Liver (tissue), 9 donors: ENCODE measurements around the gene MRPL52. TPM values are rescaled to one million over a fixed set of nuclear protein-coding genes. Genes with fewer than 3 reads are reported as not detected.

Experiments used
- DNase-seq: peaks from one replicate; pipeline ENCODE4 v3.0.0-alpha.2; 2017; ENCODE audit warnings: low spot score
- H3K27ac ChIP-seq, 2 donors: one replicate each; pipeline ENCODE4 v1.7.0; 2013; ENCODE audit warnings: inconsistent platforms in 2 of 2, low read length in 2 of 2, control low read depth in 1 of 2, low read depth in 1 of 2, mild to moderate bottlenecking in 1 of 2
- H3K27me3 ChIP-seq, 4 donors: one replicate each; pipeline versions ENCODE4 v1.6.1 to v1.7.0; 2013; ENCODE audit warnings: low read length in 3 of 4, inconsistent platforms in 1 of 4, mild to moderate bottlenecking in 1 of 4, moderate library complexity in 1 of 4; ENCODE audit not compliant: control insufficient read depth in 4 of 4, insufficient read depth in 4 of 4
- H3K36me3 ChIP-seq, 4 donors: one replicate each; pipeline versions ENCODE4 v1.6.1 to v1.7.0; 2013; ENCODE audit warnings: low read length in 3 of 4, mild to moderate bottlenecking in 3 of 4, low read depth in 1 of 4, moderate library complexity in 1 of 4; ENCODE audit not compliant: control insufficient read depth in 4 of 4, insufficient read depth in 3 of 4
- H3K4me1 ChIP-seq, 4 donors: one replicate each; pipeline versions ENCODE4 v1.6.1 to v1.7.0; 2013; ENCODE audit warnings: low read length in 3 of 4, mild to moderate bottlenecking in 3 of 4, moderate library complexity in 1 of 4; ENCODE audit not compliant: control insufficient read depth in 4 of 4, insufficient read depth in 4 of 4
- H3K4me3 ChIP-seq, 3 donors: one replicate each; pipeline versions ENCODE4 v1.6.1 to v1.7.0; 2013; ENCODE audit warnings: low read length in 3 of 3, control low read depth in 1 of 3, low read depth in 1 of 3, mild to moderate bottlenecking in 1 of 3
- H3K9ac ChIP-seq, 2 donors: one replicate each; pipeline ENCODE4 v1.7.0; 2013; ENCODE audit warnings: low read length in 2 of 2, mild to moderate bottlenecking in 2 of 2, moderate library complexity in 2 of 2, control low read depth in 1 of 2, low read depth in 1 of 2
- H3K9me3 ChIP-seq, 4 donors: one replicate each; pipeline versions ENCODE4 v1.6.1 to v1.7.0; 2013; ENCODE audit warnings: low read length in 3 of 4; ENCODE audit not compliant: control insufficient read depth in 4 of 4
- CTCF ChIP-seq: fragments of 150-350 bp; IDR thresholded peaks from 2 replicates; pipeline ENCODE4 v1.5.1; 2017; ENCODE audit warnings: improper control_type of control experiment, low read depth, low read length; ENCODE audit not compliant: missing input control
- EGR1 ChIP-seq, 2 donors: IDR thresholded peaks; 2 replicates each; pipeline ENCODE4 v1.6.1; 2016 to 2018; ENCODE audit warnings: antibody characterized with exemption in 2 of 2, low read depth in 2 of 2
- FOXA1 ChIP-seq: IDR thresholded peaks from 2 replicates; pipeline ENCODE4 v1.6.1; 2016; ENCODE audit warnings: antibody characterized with exemption
- FOXA2 ChIP-seq: IDR thresholded peaks from 2 replicates; pipeline ENCODE4 v1.6.1; 2016; ENCODE audit warnings: antibody characterized with exemption
- GABPA ChIP-seq, 2 donors: IDR thresholded peaks in 1 of 2; conservative IDR thresholded peaks in 1 of 2; 2 replicates each; pipeline ENCODE4 v1.6.1; 2016; ENCODE audit warnings: antibody characterized with exemption in 2 of 2, mild to moderate bottlenecking in 1 of 2, moderate library complexity in 1 of 2
- HNF4A ChIP-seq, 2 donors: conservative IDR thresholded peaks; 2 replicates each; pipeline ENCODE4 v1.6.1; 2016; ENCODE audit warnings: antibody characterized with exemption in 2 of 2, mild to moderate bottlenecking in 2 of 2
- HNF4G ChIP-seq: IDR thresholded peaks from 2 replicates; pipeline ENCODE4 v1.6.1; 2016; ENCODE audit warnings: antibody characterized with exemption
- JUND ChIP-seq, 2 donors: IDR thresholded peaks; 2 replicates each; pipeline ENCODE4 v1.6.1; 2016; ENCODE audit warnings: antibody characterized with exemption in 2 of 2
- RAD21 ChIP-seq, 2 donors: IDR thresholded peaks; 2 replicates each; pipeline ENCODE4 v1.6.1; 2016; ENCODE audit warnings: antibody characterized with exemption in 2 of 2, mild to moderate bottlenecking in 2 of 2
- REST ChIP-seq: IDR thresholded peaks from 2 replicates; pipeline ENCODE4 v1.6.1; 2016; ENCODE audit warnings: antibody characterized with exemption, mild to moderate bottlenecking
- RXRA ChIP-seq, 2 donors: IDR thresholded peaks; 2 replicates each; pipeline ENCODE4 v1.6.1; 2017 to 2018; ENCODE audit warnings: antibody characterized with exemption in 2 of 2, mild to moderate bottlenecking in 1 of 2
- SP1 ChIP-seq: IDR thresholded peaks from 2 replicates; pipeline ENCODE4 v1.6.1; 2018; ENCODE audit warnings: antibody characterized with exemption, mild to moderate bottlenecking
- TAF1 ChIP-seq: conservative IDR thresholded peaks from 2 replicates; pipeline ENCODE4 v1.6.1; 2016; ENCODE audit warnings: antibody characterized with exemption, mild to moderate bottlenecking
- YY1 ChIP-seq: IDR thresholded peaks from 2 replicates; pipeline ENCODE4 v1.6.1; 2016; ENCODE audit warnings: antibody characterized with exemption, mild to moderate bottlenecking
- ZBTB33 ChIP-seq: IDR thresholded peaks from 2 replicates; pipeline ENCODE4 v1.6.1; 2016; ENCODE audit warnings: antibody characterized with exemption
- WGBS: extraction: QIAGEN DNeasy Blood & Tissue Kit; methylation state at CpG from one replicate; pipeline ENCODE4 v1.1.7; 2013; 5-methylcytosine and 5-hydroxymethylcytosine counted together
- polyA plus RNA-seq, 2 donors: library from polyadenylated mRNA; stranded (reverse) in 1 of 2; unstranded in 1 of 2; fragments of 200-250 nt in 1 of 2; fragments of >200 nt in 1 of 2; fragmentation: Nextera tagmentation in 1 of 2; extraction: Ambion mirVana in 1 of 2; gene quantifications; one replicate each; pipeline versions ENCODE4 v1.2.1 to v1.2.3, GENCODE V29; 2013 to 2015
- total RNA-seq, 2 donors: library from RNA; depleted of rRNA; stranded (reverse); fragments of >200 nt; gene quantifications; one replicate each; pipeline ENCODE4 v1.2.3, GENCODE V29; 2014
- TF ChIP-seq, protein P1 (sequence below): IDR thresholded peaks from 2 replicates; pipeline ENCODE4 v1.6.1; 2016; ENCODE audit warnings: antibody characterized with exemption
- TF ChIP-seq, protein P2 (sequence below): IDR thresholded peaks from 2 replicates; pipeline ENCODE4 v1.6.1; 2016; ENCODE audit warnings: antibody characterized with exemption
- donor health status: healthy.
- donor health status: healthy.
- donor health status: healthy.
- donor health status: healthy.
- donor health status: healthy.

The MRPL52 gene
- total and polyA plus RNA-seq, 4 donors, result 9.1 to 142 (median 36.6) TPM

- Histone ChIP-seq H3K36me3 (no peaks in the 10 kb centered on the region), H3K4me1 (peaks cover 0 to 7% (median 5%) of the 10 kb centered on the region in 4 donors), H3K27ac (no peak overlapping the region), H3K9ac (no peak overlapping the region), H3K9me3 (no peaks in the 10 kb centered on the region), H3K27me3 (no peaks in the 10 kb centered on the region), H3K4me3 (no peak overlapping the region)
- WGBS, result 94% methylated on average over 8 of the region's 8 CpGs
- no peak for TF ChIP-seq GABPA (IDR thresholded peaks at IDR 0.05 in 1 of 2, conservative IDR thresholded peaks at IDR 0.05 in 1 of 2)
- TF ChIP-seq HNF4A (conservative IDR thresholded peaks at IDR 0.05), result no peak
- TF ChIP-seq RXRA (IDR thresholded peaks at IDR 0.05), result no peak
- no peak for TF ChIP-seq REST
- TF ChIP-seq EGR1 (IDR thresholded peaks at IDR 0.05; ENCODE audit: low read depth in 2 of 2), result no peak
- TF ChIP-seq YY1, result no peak
- TF ChIP-seq, protein P1, sequence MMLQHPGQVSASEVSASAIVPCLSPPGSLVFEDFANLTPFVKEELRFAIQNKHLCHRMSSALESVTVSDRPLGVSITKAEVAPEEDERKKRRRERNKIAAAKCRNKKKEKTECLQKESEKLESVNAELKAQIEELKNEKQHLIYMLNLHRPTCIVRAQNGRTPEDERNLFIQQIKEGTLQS, result no peak
- no peak for TF ChIP-seq FOXA2
- TF ChIP-seq RAD21 (IDR thresholded peaks at IDR 0.05), result no peak
- TF ChIP-seq ZBTB33, result no peak
- TF ChIP-seq CTCF, result no peak
- TF ChIP-seq HNF4G, result no peak
- TF ChIP-seq TAF1, result no peak
- no peak for TF ChIP-seq FOXA1
- TF ChIP-seq JUND (IDR thresholded peaks at IDR 0.05), result no peak
- DNase-seq, result no peak
Measured at GRCh38 chr14:22854963-22855724, 25.5 kb downstream of the MRPL52 start.

DNA sequence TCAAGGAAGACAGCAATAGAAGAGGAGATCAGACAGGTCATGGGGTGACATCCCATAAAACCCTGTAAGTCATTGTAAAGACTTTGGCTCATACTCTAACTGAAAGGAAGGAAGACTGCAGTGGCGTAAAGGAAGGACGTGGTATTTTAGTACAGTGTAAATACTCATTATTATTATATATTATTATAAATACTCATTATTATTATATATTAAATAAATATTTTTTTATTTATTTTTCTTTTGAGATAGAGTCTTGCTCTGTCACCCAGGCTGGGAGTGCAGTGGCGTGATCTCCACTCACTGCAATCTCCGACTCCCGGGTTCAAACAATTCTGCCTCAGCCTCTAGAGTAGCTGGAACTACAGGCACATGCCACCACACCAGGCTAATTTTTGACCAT, 26.7 kb downstream of the MRPL52 start:
- Histone ChIP-seq H3K9ac (no peak overlapping the region), H3K36me3 (no peaks in the 10 kb centered on the region), H3K4me1 (peaks cover 0 to 7% (median 5%) of the 10 kb centered on the region in 4 donors), H3K27ac (no peak overlapping the region), H3K9me3 (no peaks in the 10 kb centered on the region), H3K27me3 (no peaks in the 10 kb centered on the region), H3K4me3 (no peak overlapping the region)
- WGBS, result 96% methylated on average over 5 of the region's 5 CpGs
- no peak for DNase-seq
- TF ChIP-seq HNF4G, result no peak
- no peak for TF ChIP-seq JUND (IDR thresholded peaks at IDR 0.05)
- no peak for TF ChIP-seq RXRA (IDR thresholded peaks at IDR 0.05)
- TF ChIP-seq REST, result no peak
- TF ChIP-seq CTCF, result no peak
- TF ChIP-seq, protein P2, sequence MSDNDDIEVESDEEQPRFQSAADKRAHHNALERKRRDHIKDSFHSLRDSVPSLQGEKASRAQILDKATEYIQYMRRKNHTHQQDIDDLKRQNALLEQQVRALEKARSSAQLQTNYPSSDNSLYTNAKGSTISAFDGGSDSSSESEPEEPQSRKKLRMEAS, result no peak
- TF ChIP-seq SP1, result no peak
